ENCODE results near the gene LRMDA. TPM values are rescaled to one million over a fixed set of nuclear protein-coding genes. Genes with fewer than 3 reads are reported as not detected.

LRMDA gene
- total RNA-seq, 1 experiment from 2014 or later: not detected

DNA sequence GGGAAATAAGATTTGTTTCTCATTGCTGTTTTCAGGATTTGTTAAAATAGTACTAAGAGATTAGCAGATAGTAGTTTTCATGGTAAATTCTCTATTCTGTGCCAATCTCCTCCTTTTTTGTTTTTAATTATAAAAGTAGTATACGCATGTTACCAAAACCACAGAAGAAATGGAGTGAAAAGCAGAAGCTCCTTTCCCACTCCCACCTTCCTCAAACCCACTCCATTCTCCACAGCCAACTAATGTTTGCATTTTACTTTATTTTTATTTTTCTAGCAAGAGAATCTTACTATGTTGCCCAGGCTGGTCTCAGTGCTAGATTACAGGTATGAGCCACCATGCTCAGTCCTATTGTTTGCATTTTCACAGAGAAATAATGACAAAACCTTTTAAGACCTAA, 4.5 kb upstream of the LRMDA start:
- no peak overlapping the region for H3K4me3 ChIP-seq (ENCODE audit: low read depth, low read length, poor library complexity, severe bottlenecking)
- no TSS peak for BruUV-seq (replicated peaks)
- no peaks in the 10 kb centered on the region for H3K4me1 ChIP-seq (ENCODE audit: insufficient read depth, low read length, poor library complexity, severe bottlenecking)
- ChIA-PET CTCF (no interaction called here), POLR2A (ENCODE audit: low non-redundant PET) (no interaction called here)
- H3K27ac ChIP-seq (ENCODE audit: low read depth, low read length, poor library complexity, severe bottlenecking): no peak overlapping the region
- no peaks in the 10 kb centered on the region for H3K9me3 ChIP-seq (ENCODE audit: low read depth, low read length, poor library complexity, severe bottlenecking)
- H3K36me3 ChIP-seq (ENCODE audit: insufficient read depth, low read length, poor library complexity, severe bottlenecking): no peaks in the 10 kb centered on the region
- TF ChIP-seq CTCF (conservative IDR thresholded peaks at IDR 0.05; ENCODE audit: low read depth, low read length) (no peak), EZH2 (IDR thresholded peaks at IDR 0.05; ENCODE audit: borderline replicate concordance, low read depth, low read length, poor library complexity, severe bottlenecking) (no peak)
- peaks cover 44% of the 10 kb centered on the region for H3K27me3 ChIP-seq (replicated peaks; ENCODE audit: insufficient read depth, low read depth, low read length, poor library complexity)
- DNase-seq (ENCODE audit: low spot score): no peak
- intact Hi-C loops (cut with micrococcal nuclease; ENCODE audit: unreplicated experiment): no loop called here

DNA sequence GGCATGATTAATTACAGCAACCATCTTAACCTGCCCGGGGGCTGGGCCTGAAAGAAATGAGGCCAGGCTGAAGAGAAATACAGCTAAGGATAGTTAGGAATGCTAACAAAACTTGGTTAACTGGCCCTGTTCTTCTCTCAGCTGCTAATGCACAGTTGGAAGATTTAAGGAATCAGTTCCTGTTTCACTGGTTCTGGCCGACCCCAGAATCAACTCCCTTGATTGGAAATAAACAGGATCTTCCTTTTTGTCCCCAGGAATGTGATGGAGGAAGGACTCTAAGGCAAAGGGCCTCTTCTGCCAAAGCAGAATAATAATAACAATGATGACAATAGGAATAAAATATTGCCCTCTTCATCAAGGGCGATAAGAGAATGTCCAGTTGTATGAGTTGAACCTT, 3.5 kb upstream of the LRMDA start:
- Histone ChIP-seq H3K36me3 (ENCODE audit: insufficient read depth, low read length, poor library complexity, severe bottlenecking) (no peaks in the 10 kb centered on the region), H3K4me1 (ENCODE audit: insufficient read depth, low read length, poor library complexity, severe bottlenecking) (no peaks in the 10 kb centered on the region), H3K27me3 (replicated peaks; ENCODE audit: insufficient read depth, low read depth, low read length, poor library complexity) (peaks cover 54% of the 10 kb centered on the region), H3K27ac (ENCODE audit: low read depth, low read length, poor library complexity, severe bottlenecking) (no peak overlapping the region), H3K4me3 (ENCODE audit: low read depth, low read length, poor library complexity, severe bottlenecking) (no peak overlapping the region), H3K9me3 (ENCODE audit: low read depth, low read length, poor library complexity, severe bottlenecking) (no peaks in the 10 kb centered on the region)
- intact Hi-C loops (cut with micrococcal nuclease; ENCODE audit: unreplicated experiment): no loop called here
- ChIA-PET CTCF (no interaction called here), POLR2A (ENCODE audit: low non-redundant PET) (no interaction called here)
- DNase-seq (ENCODE audit: low spot score): no peak
- no TSS peak for BruUV-seq (replicated peaks)
- TF ChIP-seq EZH2 (IDR thresholded peaks at IDR 0.05; ENCODE audit: borderline replicate concordance, low read depth, low read length, poor library complexity, severe bottlenecking) (no peak), CTCF (conservative IDR thresholded peaks at IDR 0.05; ENCODE audit: low read depth, low read length) (no peak)

GRCh38 chr10:75428434-75429158, 2.8 kb upstream of the LRMDA start:
- POLR2A ChIA-PET (ENCODE audit: low non-redundant PET): interaction anchor here (0.6 kb wide), 1 partner anchor 1011 kb away, joined by 3 read pairs; no protein-coding TSS in a partner anchor
- no peak for DNase-seq (ENCODE audit: low spot score)
- CTCF ChIA-PET: no interaction called here

More at GRCh38 chr10:75428434-75429158, 2.8 kb upstream of the LRMDA start:
- TF ChIP-seq EZH2 (IDR thresholded peaks at IDR 0.05; ENCODE audit: borderline replicate concordance, low read depth, low read length, poor library complexity, severe bottlenecking) (no peak), CTCF (conservative IDR thresholded peaks at IDR 0.05; ENCODE audit: low read depth, low read length) (no peak)
- Histone ChIP-seq H3K36me3 (ENCODE audit: insufficient read depth, low read length, poor library complexity, severe bottlenecking) (no peaks in the 10 kb centered on the region), H3K4me1 (ENCODE audit: insufficient read depth, low read length, poor library complexity, severe bottlenecking) (no peaks in the 10 kb centered on the region), H3K27ac (ENCODE audit: low read depth, low read length, poor library complexity, severe bottlenecking) (no peak overlapping the region), H3K27me3 (replicated peaks; ENCODE audit: insufficient read depth, low read depth, low read length, poor library complexity) (peaks cover 61% of the 10 kb centered on the region), H3K9me3 (ENCODE audit: low read depth, low read length, poor library complexity, severe bottlenecking) (no peaks in the 10 kb centered on the region), H3K4me3 (ENCODE audit: low read depth, low read length, poor library complexity, severe bottlenecking) (no peak overlapping the region)
- intact Hi-C loops (cut with micrococcal nuclease; ENCODE audit: unreplicated experiment): no loop called here
- no TSS peak for BruUV-seq (replicated peaks)
